Astrocyte (in vitro differentiated cells and primary cell): ENCODE measurements around the gene PITX1. TPM values are rescaled to one million over a fixed set of nuclear protein-coding genes. Genes with fewer than 3 reads are reported as not detected.

Experiments used
- DNase-seq: peaks from one replicate; pipeline ENCODE4 v3.0.0-alpha.2; 2010; ENCODE audit warnings: low read depth
- FAIRE-seq: peaks from 2 replicates; lab custom pipeline; 2011; peaks lifted over from hg19 to GRCh38; lab: Jason Lieb, UNC
- H2AFZ ChIP-seq: 2 replicates; pipeline ENCODE4 v1.6.0; 2012; ENCODE audit warnings: low read depth, low read length, inconsistent platforms
- H3K27ac ChIP-seq: 2 replicates; pipeline ENCODE4 v1.5.1; 2011; ENCODE audit warnings: low read depth, low read length, inconsistent platforms
- H3K27me3 ChIP-seq: 2 replicates; pipeline ENCODE4 v1.6.0; 2011; ENCODE audit warnings: low read length, inconsistent platforms; ENCODE audit not compliant: insufficient read depth
- H3K36me3 ChIP-seq: 2 replicates; pipeline ENCODE4 v1.5.1; 2011; ENCODE audit warnings: low read length, inconsistent platforms; ENCODE audit not compliant: insufficient read depth
- H3K4me1 ChIP-seq: 2 replicates; pipeline ENCODE4 v1.5.1; 2011; ENCODE audit warnings: low read length, inconsistent platforms; ENCODE audit not compliant: insufficient read depth
- H3K4me2 ChIP-seq: 2 replicates; pipeline ENCODE4 v1.6.0; 2012; ENCODE audit warnings: low read length, inconsistent platforms
- H3K4me3 ChIP-seq: 2 replicates; pipeline ENCODE4 v1.5.1; 2011; ENCODE audit warnings: low read depth, mild to moderate bottlenecking, low read length, inconsistent platforms; ENCODE audit not compliant: insufficient read depth
- H3K79me2 ChIP-seq: 2 replicates; pipeline ENCODE4 v1.6.0; 2012; ENCODE audit warnings: mild to moderate bottlenecking, low read length, inconsistent platforms; ENCODE audit not compliant: insufficient read depth
- H3K9ac ChIP-seq: 2 replicates; pipeline ENCODE4 v1.6.0; 2012; ENCODE audit warnings: mild to moderate bottlenecking, low read length, inconsistent platforms
- H3K9me3 ChIP-seq: 2 replicates; pipeline ENCODE4 v1.5.1; 2012; ENCODE audit warnings: low read depth, mild to moderate bottlenecking, low read length, inconsistent platforms; ENCODE audit not compliant: insufficient read depth
- H4K20me1 ChIP-seq: 2 replicates; pipeline ENCODE4 v1.6.0; 2012; ENCODE audit warnings: low read length, inconsistent platforms; ENCODE audit not compliant: insufficient read depth
- H3K27ac Mint-ChIP-seq: one replicate; pipeline ENCODE4 v1.8.0; 2021; ENCODE audit warnings: mild to moderate bottlenecking, mixed read lengths; ENCODE audit not compliant: unreplicated experiment
- H3K27me3 Mint-ChIP-seq: one replicate; pipeline ENCODE4 v1.8.0; 2021; ENCODE audit warnings: low read depth, mixed read lengths; ENCODE audit not compliant: unreplicated experiment
- H3K36me3 Mint-ChIP-seq: one replicate; pipeline ENCODE4 v1.8.0; 2021; ENCODE audit warnings: low read depth, mixed read lengths; ENCODE audit not compliant: unreplicated experiment
- H3K4me1 Mint-ChIP-seq: one replicate; pipeline ENCODE4 v1.8.0; 2021; ENCODE audit warnings: low read depth, mixed read lengths; ENCODE audit not compliant: unreplicated experiment
- H3K4me3 Mint-ChIP-seq: one replicate; pipeline ENCODE4 v1.8.0; 2021; ENCODE audit warnings: mild to moderate bottlenecking, moderate library complexity, mixed read lengths; ENCODE audit not compliant: unreplicated experiment
- H3K9me3 Mint-ChIP-seq: one replicate; pipeline ENCODE4 v1.8.0; 2021; ENCODE audit warnings: mild to moderate bottlenecking, mixed read lengths; ENCODE audit not compliant: unreplicated experiment
- CTCF ChIP-seq: IDR thresholded peaks from 2 replicates; pipeline ENCODE4 v1.5.1; 2011; ENCODE audit warnings: low read depth, mild to moderate bottlenecking, inconsistent platforms, low read length, moderate library complexity; ENCODE audit not compliant: insufficient read depth
- EZH2 ChIP-seq: IDR thresholded peaks from 2 replicates; pipeline ENCODE4 v1.6.1; 2012; ENCODE audit warnings: mild to moderate bottlenecking, low read length, inconsistent platforms; ENCODE audit not compliant: insufficient read depth
- total RNA-seq: library from RNA; stranded (reverse); gene quantifications from 2 replicates; pipeline ENCODE4 v1.2.1, GENCODE V29; 2021

PITX1 gene
- total RNA-seq, 1 donor from 2014 or later: 0.52 TPM

DNA sequence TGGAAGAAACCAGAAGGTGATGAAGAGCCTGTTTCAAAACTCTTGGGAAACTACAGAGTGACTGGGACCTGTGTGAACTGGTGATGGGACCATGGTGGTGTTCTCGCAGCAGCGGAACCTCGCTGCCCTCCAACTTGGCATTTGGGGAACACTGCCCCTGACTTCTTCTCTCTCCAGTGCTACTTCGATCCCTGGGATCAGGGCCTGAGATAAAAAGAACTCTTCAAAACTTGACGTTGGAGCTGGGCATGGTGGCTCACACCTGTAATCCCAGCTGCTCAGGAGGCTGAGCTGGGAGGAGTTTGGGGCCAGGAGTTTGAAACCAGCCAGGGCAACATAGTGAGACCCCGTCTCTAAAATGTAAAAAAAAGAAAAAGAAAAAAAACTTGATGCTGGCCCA lies 18.1 kb downstream of the PITX1 start:
- Histone ChIP-seq H2AFZ (no peak overlapping the region), H3K27me3 (peaks cover 20% of the 10 kb centered on the region), H3K9ac (no peak overlapping the region), H3K27ac (no peak overlapping the region), H4K20me1 (no peaks in the 10 kb centered on the region), H3K36me3 (no peaks in the 10 kb centered on the region), H3K9me3 (no peaks in the 10 kb centered on the region), H3K4me2 (no peak overlapping the region), H3K79me2 (no peaks in the 10 kb centered on the region), H3K4me3 (no peak overlapping the region), H3K4me1 (no peaks in the 10 kb centered on the region)
- H3K27ac Mint-ChIP-seq: no peak overlapping the region
- FAIRE-seq (no peak), DNase-seq (no peak)
- no peak overlapping the region for H3K4me3 Mint-ChIP-seq
- H3K27me3 Mint-ChIP-seq: peaks cover 78% of the 10 kb centered on the region
- no peak for TF ChIP-seq CTCF
- no peak for TF ChIP-seq EZH2
- no peaks in the 10 kb centered on the region for H3K4me1 Mint-ChIP-seq
- H3K9me3 Mint-ChIP-seq: peaks cover 3% of the 10 kb centered on the region
- peaks cover 3% of the 10 kb centered on the region for H3K36me3 Mint-ChIP-seq

DNA sequence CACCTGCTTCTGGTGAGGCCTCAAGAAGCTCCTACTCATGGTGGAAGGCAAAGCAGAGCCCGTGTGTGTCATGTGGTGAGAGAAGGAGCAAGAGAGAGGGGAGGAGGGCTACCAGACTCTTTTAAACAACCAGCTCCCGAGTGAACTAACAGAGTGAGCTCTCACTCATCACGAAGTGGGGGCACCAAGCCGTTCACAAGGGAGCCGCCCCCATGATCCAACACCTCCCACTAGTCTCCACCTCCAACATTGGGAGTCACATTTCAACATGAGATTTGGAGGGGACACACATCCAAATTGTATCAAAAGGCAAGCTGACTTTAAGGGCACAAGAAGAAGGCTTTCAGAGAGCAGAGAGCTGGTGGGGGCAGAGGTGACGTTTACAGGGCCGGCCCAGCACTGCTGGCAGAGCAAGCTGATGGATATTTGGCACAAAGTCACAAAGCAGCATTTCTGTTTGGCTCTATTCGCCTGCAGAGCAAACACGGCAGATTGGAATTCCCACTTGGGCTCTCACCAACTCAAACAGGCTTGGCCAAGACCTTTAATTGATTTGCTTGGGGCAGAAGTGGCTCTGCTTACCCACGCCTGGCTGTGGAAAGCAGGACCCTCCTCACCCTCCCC lies 20.0 kb downstream of the PITX1 start:
- H3K4me1 Mint-ChIP-seq: no peaks in the 10 kb centered on the region
- no peak for FAIRE-seq
- Histone ChIP-seq H3K4me3 (no peak overlapping the region), H3K4me1 (no peaks in the 10 kb centered on the region), H3K9me3 (no peaks in the 10 kb centered on the region), H2AFZ (no peak overlapping the region), H3K4me2 (no peak overlapping the region), H3K27ac (no peak overlapping the region), H3K27me3 (peaks cover 14% of the 10 kb centered on the region), H4K20me1 (no peaks in the 10 kb centered on the region), H3K9ac (no peak overlapping the region), H3K36me3 (no peaks in the 10 kb centered on the region), H3K79me2 (no peaks in the 10 kb centered on the region)
- no peak for TF ChIP-seq CTCF
- TF ChIP-seq EZH2: no peak
- H3K27me3 Mint-ChIP-seq: peaks cover 76% of the 10 kb centered on the region
- H3K27ac Mint-ChIP-seq: no peak overlapping the region
- DNase-seq: peak; percentile 32
- peaks cover 6% of the 10 kb centered on the region for H3K9me3 Mint-ChIP-seq
- peaks cover 3% of the 10 kb centered on the region for H3K36me3 Mint-ChIP-seq
- no peak overlapping the region for H3K4me3 Mint-ChIP-seq

- Histone ChIP-seq H3K9ac (no peak overlapping the region), H3K4me3 (no peak overlapping the region), H2AFZ (no peak overlapping the region), H3K79me2 (no peaks in the 10 kb centered on the region), H3K36me3 (no peaks in the 10 kb centered on the region), H3K4me1 (no peaks in the 10 kb centered on the region), H3K4me2 (no peak overlapping the region), H3K27ac (no peak overlapping the region), H4K20me1 (no peaks in the 10 kb centered on the region), H3K9me3 (no peaks in the 10 kb centered on the region), H3K27me3 (peaks cover 8% of the 10 kb centered on the region)
- H3K36me3 Mint-ChIP-seq: peaks cover 3% of the 10 kb centered on the region
- no peaks in the 10 kb centered on the region for H3K4me1 Mint-ChIP-seq
- no peak overlapping the region for H3K4me3 Mint-ChIP-seq
- peaks cover 6% of the 10 kb centered on the region for H3K9me3 Mint-ChIP-seq
- DNase-seq (no peak), FAIRE-seq (no peak)
- no peak overlapping the region for H3K27ac Mint-ChIP-seq
- no peak for TF ChIP-seq EZH2
- no peak for TF ChIP-seq CTCF
- peaks cover 76% of the 10 kb centered on the region for H3K27me3 Mint-ChIP-seq
Observed at GRCh38 chr5:135013445-135013844, 20.6 kb downstream of the PITX1 start.
